ENCODE results near the gene CPT1A. TPM values are rescaled to one million over a fixed set of nuclear protein-coding genes. Genes with fewer than 3 reads are reported as not detected.

The CPT1A gene
- total and polyA plus RNA-seq, 9 donors = 25.3 to 87.1 (median 44.3) TPM

- intact Hi-C loops (cut with DNase I) = no loop called here
- no peak overlapping the region for H3K27ac ChIP-seq
Measured at GRCh38 chr11:68748061-68748460, 93.7 kb downstream of the CPT1A start.

GRCh38 chr11:68743539-68743938 lies 98.2 kb downstream of the CPT1A start:
- Histone ChIP-seq H3K4me1 (ENCODE audit: insufficient read depth) (no peaks in the 10 kb centered on the region), H3K27ac (no peak overlapping the region), H3K27me3 (no peaks in the 10 kb centered on the region), H3K36me3 (no peaks in the 10 kb centered on the region), H3K4me3 (no peak overlapping the region), H3K9me3 (no peaks in the 10 kb centered on the region)
- no peak for DNase-seq
- intact Hi-C loops (cut with DNase I) = no loop called here
- 92 to 95% (median 93%) methylated on average over 3 of the region's 3 CpGs for WGBS, 3 donors
- TF ChIP-seq POLR2A (IDR thresholded peaks at IDR 0.05) (no peak), EP300 (IDR thresholded peaks at IDR 0.05) (no peak), CTCF (IDR thresholded peaks at IDR 0.05) (no peak)

More at GRCh38 chr11:68748061-68748460, 93.7 kb downstream of the CPT1A start:
- no peak for TF ChIP-seq POLR2A (IDR thresholded peaks at IDR 0.05)
- no peak for TF ChIP-seq CTCF (IDR thresholded peaks at IDR 0.05)
- no peak for TF ChIP-seq EP300 (IDR thresholded peaks at IDR 0.05)
- no peaks in the 10 kb centered on the region for H3K27me3 ChIP-seq
- H3K4me3 ChIP-seq = no peak overlapping the region
- H3K9me3 ChIP-seq = no peaks in the 10 kb centered on the region
- H3K36me3 ChIP-seq = no peaks in the 10 kb centered on the region
- H3K4me1 ChIP-seq (ENCODE audit: insufficient read depth) = no peaks in the 10 kb centered on the region
- 51 to 59% (median 59%) methylated on average over 2 of the region's 2 CpGs for WGBS, 3 donors
- no peak for DNase-seq

GRCh38 chr11:68741463-68741862 lies 100.3 kb downstream of the CPT1A start:
- Histone ChIP-seq H3K27ac (no peak overlapping the region), H3K9me3 (no peaks in the 10 kb centered on the region), H3K36me3 (no peaks in the 10 kb centered on the region), H3K4me1 (ENCODE audit: insufficient read depth) (no peaks in the 10 kb centered on the region), H3K4me3 (no peak overlapping the region), H3K27me3 (no peaks in the 10 kb centered on the region)
- TF ChIP-seq POLR2A (IDR thresholded peaks at IDR 0.05) = no peak
- no peak for TF ChIP-seq CTCF (IDR thresholded peaks at IDR 0.05)
- no peak for TF ChIP-seq EP300 (IDR thresholded peaks at IDR 0.05)
- intact Hi-C loops (cut with DNase I) = no loop called here
- DNase-seq = no peak
- WGBS, 3 donors = 85 to 87% (median 87%) methylated on average over 7 of the region's 7 CpGs

GRCh38 chr11:68735646-68736045 lies 106.1 kb downstream of the CPT1A start:
- Histone ChIP-seq H3K4me1 (ENCODE audit: insufficient read depth) (no peaks in the 10 kb centered on the region), H3K27ac (no peak overlapping the region), H3K36me3 (no peaks in the 10 kb centered on the region), H3K4me3 (no peak overlapping the region), H3K9me3 (no peaks in the 10 kb centered on the region), H3K27me3 (no peaks in the 10 kb centered on the region)
- TF ChIP-seq CTCF (IDR thresholded peaks at IDR 0.05) = no peak
- no peak for TF ChIP-seq POLR2A (IDR thresholded peaks at IDR 0.05)
- TF ChIP-seq EP300 (IDR thresholded peaks at IDR 0.05) = no peak
- intact Hi-C loops (cut with DNase I) = no loop called here
- WGBS, 3 donors = 89 to 92% (median 89%) methylated on average over 6 of the region's 6 CpGs
- DNase-seq = no peak

Data from ovary (tissue), 9 donors.